Duodenal mucosa (tissue), 2 donors: Measurements from ENCODE around the gene SBDS.
A peak's percentile ranks its signal among the peaks of the same experiment; 100 is the strongest.
"Not testable (repeated sequence)": the region's sequence is repeated elsewhere in the genome, so short reads cannot be mapped to it uniquely, and the experiment has no call there.

Source experiments
- H3K27ac ChIP-seq: one replicate; pipeline ENCODE4 v1.7.0; 2013; ENCODE audit warnings: low read depth, low read length
- H3K27me3 ChIP-seq, 2 donors: one replicate each; pipeline ENCODE4 v1.7.0; 2013; ENCODE audit warnings: low read length in 2 of 2, control low read depth in 1 of 2; ENCODE audit not compliant: insufficient read depth in 2 of 2, control insufficient read depth in 1 of 2
- H3K36me3 ChIP-seq, 2 donors: one replicate each; pipeline ENCODE4 v1.7.0; 2013; ENCODE audit warnings: low read length in 2 of 2, control low read depth in 1 of 2; ENCODE audit not compliant: insufficient read depth in 2 of 2, control insufficient read depth in 1 of 2
- H3K4me1 ChIP-seq, 2 donors: one replicate each; pipeline ENCODE4 v1.7.0; 2013; ENCODE audit warnings: low read length in 2 of 2, control low read depth in 1 of 2; ENCODE audit not compliant: insufficient read depth in 2 of 2, control insufficient read depth in 1 of 2
- H3K4me3 ChIP-seq, 2 donors: one replicate each; pipeline ENCODE4 v1.7.0; 2013; ENCODE audit warnings: low read length in 2 of 2, low read depth in 1 of 2
- H3K9ac ChIP-seq, 2 donors: one replicate each; pipeline ENCODE4 v1.7.0; 2013; ENCODE audit warnings: low read length in 2 of 2, low read depth in 1 of 2
- H3K9me3 ChIP-seq, 2 donors: one replicate each; pipeline ENCODE4 v1.7.0; 2013; ENCODE audit warnings: low read length in 2 of 2, control low read depth in 1 of 2; ENCODE audit not compliant: control insufficient read depth in 1 of 2

SBDS gene

GRCh38 chr7:66994691-66995049 lies 716 bp downstream of the SBDS start:
- H3K4me1 ChIP-seq, H3K27me3 ChIP-seq, H3K9me3 ChIP-seq: not testable (repeated sequence)
- peak overlapping the region; percentile 98 for H3K27ac ChIP-seq
- H3K36me3 ChIP-seq: peaks cover 0 to 29% of the 10 kb centered on the region in 2 donors
- peak overlapping the region; percentile 60 to 83 for H3K4me3 ChIP-seq
- peak overlapping the region; percentile 78 to 88 for H3K9ac ChIP-seq

- not testable (repeated sequence) for H3K27me3 ChIP-seq, H3K4me1 ChIP-seq, H3K9me3 ChIP-seq
- Histone ChIP-seq H3K36me3 (peaks cover 0 to 32% of the 10 kb centered on the region in 2 donors), H3K4me3 (peak overlapping the region; percentile 60 to 83), H3K27ac (peak overlapping the region; percentile 98), H3K9ac (peak overlapping the region; percentile 78 to 88)
These were observed 1.3 kb downstream of the SBDS start for GRCh38 chr7:66994051-66994450.

- H3K27me3 ChIP-seq, H3K9me3 ChIP-seq, H3K9ac ChIP-seq, H3K4me1 ChIP-seq, H3K27ac ChIP-seq, H3K4me3 ChIP-seq: not testable (repeated sequence)
- peaks cover 7 to 52% of the 10 kb centered on the region in 2 donors for H3K36me3 ChIP-seq
These were observed 5.8 kb downstream of the SBDS start for GRCh38 chr7:66989552-66989951.

GRCh38 chr7:66980336-66980735 lies 15.1 kb downstream of the SBDS start:
- not testable (repeated sequence) for H3K4me3 ChIP-seq, H3K36me3 ChIP-seq, H3K27me3 ChIP-seq, H3K27ac ChIP-seq, H3K9me3 ChIP-seq, H3K9ac ChIP-seq, H3K4me1 ChIP-seq

GRCh38 chr7:66979013-66979412 lies 16.4 kb downstream of the SBDS start:
- not testable (repeated sequence) for H3K36me3 ChIP-seq, H3K9ac ChIP-seq, H3K9me3 ChIP-seq, H3K4me1 ChIP-seq, H3K27ac ChIP-seq, H3K27me3 ChIP-seq, H3K4me3 ChIP-seq

GRCh38 chr7:66978312-66978711 lies 17.1 kb downstream of the SBDS start:
- not testable (repeated sequence) for H3K27me3 ChIP-seq, H3K9me3 ChIP-seq, H3K4me3 ChIP-seq, H3K36me3 ChIP-seq, H3K27ac ChIP-seq, H3K4me1 ChIP-seq, H3K9ac ChIP-seq

GRCh38 chr7:66974986-66975590 lies 20.3 kb downstream of the SBDS start:
- H3K4me3 ChIP-seq: no peak overlapping the region
- no peaks in the 10 kb centered on the region for H3K27me3 ChIP-seq
- no peaks in the 10 kb centered on the region for H3K36me3 ChIP-seq
- peaks cover 3% of the 10 kb centered on the region in 2 donors for H3K9me3 ChIP-seq
- H3K4me1 ChIP-seq: peaks cover 7% of the 10 kb centered on the region in 2 donors
- H3K27ac ChIP-seq: no peak overlapping the region
- H3K9ac ChIP-seq: no peak overlapping the region

GRCh38 chr7:66970310-66970709 lies 25.1 kb downstream of the SBDS start:
- H3K27ac ChIP-seq: no peak overlapping the region
- no peaks in the 10 kb centered on the region for H3K27me3 ChIP-seq
- H3K4me1 ChIP-seq: peaks cover 9% of the 10 kb centered on the region in 2 donors
- H3K36me3 ChIP-seq: no peaks in the 10 kb centered on the region
- H3K4me3 ChIP-seq: no peak overlapping the region
- no peak overlapping the region for H3K9ac ChIP-seq
- H3K9me3 ChIP-seq: no peaks in the 10 kb centered on the region

- not testable (repeated sequence) for H3K4me3 ChIP-seq, H3K36me3 ChIP-seq, H3K27ac ChIP-seq, H3K4me1 ChIP-seq, H3K9me3 ChIP-seq, H3K9ac ChIP-seq, H3K27me3 ChIP-seq
These were observed 26.4 kb downstream of the SBDS start for GRCh38 chr7:66969001-66969400.

- Histone ChIP-seq H3K27ac (no peak overlapping the region), H3K9ac (peak overlapping the region in 1 of 2 donors; percentile 7), H3K9me3 (no peaks in the 10 kb centered on the region), H3K4me1 (peaks cover 9% of the 10 kb centered on the region in 2 donors), H3K36me3 (peaks cover 0 to 4% of the 10 kb centered on the region in 2 donors), H3K4me3 (no peak overlapping the region), H3K27me3 (no peaks in the 10 kb centered on the region)
These were observed 28.4 kb downstream of the SBDS start for GRCh38 chr7:66967029-66967428.

GRCh38 chr7:66964411-66964810 lies 31.0 kb downstream of the SBDS start:
- Histone ChIP-seq H3K36me3 (peaks cover 0 to 17% of the 10 kb centered on the region in 2 donors), H3K27me3 (no peaks in the 10 kb centered on the region), H3K27ac (no peak overlapping the region), H3K4me3 (no peak overlapping the region), H3K9me3 (no peaks in the 10 kb centered on the region), H3K4me1 (no peaks in the 10 kb centered on the region), H3K9ac (no peak overlapping the region)
